GM19397 (cell line): ENCODE data around the gene KLHL29.
"Not testable (repeated sequence)": the region's sequence is repeated elsewhere in the genome, so short reads cannot be mapped to it uniquely, and the experiment has no call there.

Experiments
- ATAC-seq: cut with Tn5 transposase; IDR thresholded peaks from one replicate; pipeline ENCODE4 v1.9.1; 2021; ENCODE audit warnings: mild to moderate bottlenecking, moderate library complexity; ENCODE audit not compliant: unreplicated experiment

KLHL29 gene

DNA sequence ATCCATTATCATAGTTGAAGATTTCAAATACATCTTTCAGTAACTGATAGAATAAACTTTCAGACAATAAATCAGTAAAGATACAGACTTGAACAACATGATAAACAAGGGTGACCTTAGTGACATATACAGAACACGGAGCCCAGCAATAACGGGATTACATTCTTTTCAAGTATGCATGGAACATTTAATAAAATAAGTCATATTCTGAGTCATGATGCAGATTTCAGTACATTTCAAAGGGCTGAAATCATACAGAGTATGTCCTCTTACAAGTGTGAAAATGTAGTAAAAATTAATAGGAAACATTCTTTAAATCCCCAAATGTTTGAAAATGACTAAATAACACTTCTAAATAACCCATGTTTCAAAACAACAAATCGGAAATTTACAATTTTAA lies 17.2 kb upstream of the KLHL29 start:
- ATAC-seq: no peak

GRCh38 chr2:23373666-23374065 lies 11.3 kb upstream of the KLHL29 start:
- ATAC-seq: no peak

- peak; percentile 47 for ATAC-seq
Measured at GRCh38 chr2:23375448-23375847, 9.5 kb upstream of the KLHL29 start.

DNA sequence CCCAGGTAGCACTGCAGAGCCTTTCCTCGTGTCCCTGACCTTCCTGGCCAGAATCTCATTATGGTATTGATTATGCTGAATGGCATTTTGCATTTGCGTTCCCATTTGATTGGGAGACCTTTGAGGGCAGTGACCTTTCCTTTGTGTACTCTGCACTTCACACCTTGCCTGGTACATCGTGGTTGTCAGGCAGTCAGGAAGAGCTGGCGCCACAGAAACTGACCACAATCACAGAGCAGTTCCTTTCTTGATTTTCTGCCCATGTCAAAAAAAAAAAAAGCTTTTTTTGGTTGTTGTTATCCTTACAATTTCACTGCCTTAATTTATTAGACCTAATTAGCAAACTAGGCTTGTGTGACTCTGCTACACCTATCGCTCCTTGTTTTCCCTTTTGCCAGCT lies 8.9 kb upstream of the KLHL29 start:
- no peak for ATAC-seq

DNA sequence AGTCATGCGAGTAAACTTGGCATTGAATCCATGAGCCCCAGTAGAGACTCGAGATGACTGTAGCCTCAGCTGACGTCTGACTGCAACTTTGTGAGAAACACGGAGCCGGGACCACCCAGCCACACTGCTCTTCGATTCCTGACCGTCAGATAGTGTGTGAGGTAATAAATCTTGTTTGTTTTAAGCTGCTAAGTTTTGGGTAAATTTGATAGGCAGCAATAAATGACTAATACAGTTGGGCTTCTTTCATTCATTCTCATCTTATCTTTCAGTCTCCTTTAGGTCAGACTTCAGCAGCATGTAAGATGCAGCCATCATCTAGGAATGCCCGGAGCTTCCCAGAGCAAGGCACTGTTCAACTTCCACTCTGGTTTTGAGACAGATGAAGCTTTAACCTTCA lies 8.0 kb upstream of the KLHL29 start:
- ATAC-seq: no peak

GRCh38 chr2:23377771-23378170 lies 7.2 kb upstream of the KLHL29 start:
- ATAC-seq: no peak

DNA sequence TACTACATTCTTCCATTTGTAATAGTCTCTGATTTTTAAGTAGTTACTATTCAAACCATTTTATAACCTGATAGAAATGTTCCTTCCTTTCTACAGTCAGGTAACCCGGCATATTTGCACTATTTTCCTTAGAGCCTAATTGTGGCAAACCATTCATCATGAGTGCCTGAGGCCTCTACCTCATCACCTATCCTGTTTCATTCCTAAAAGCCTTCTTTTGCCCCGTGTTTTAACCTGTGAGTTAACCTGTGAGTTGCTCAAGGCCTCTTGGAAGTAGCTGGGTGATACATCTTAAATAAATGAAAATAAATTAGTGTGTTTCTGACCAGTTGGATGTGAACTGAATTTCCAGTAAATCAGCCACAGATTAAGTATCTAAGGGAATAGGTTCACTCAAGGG lies 6.5 kb upstream of the KLHL29 start:
- ATAC-seq: no peak

GRCh38 chr2:23379220-23379695 lies 5.7 kb upstream of the KLHL29 start:
- ATAC-seq: peak; percentile 44

- no peak for ATAC-seq
Measured at GRCh38 chr2:23380562-23381065, 4.4 kb upstream of the KLHL29 start.

- no peak for ATAC-seq
Measured at GRCh38 chr2:23381084-23381483, 3.9 kb upstream of the KLHL29 start.

DNA sequence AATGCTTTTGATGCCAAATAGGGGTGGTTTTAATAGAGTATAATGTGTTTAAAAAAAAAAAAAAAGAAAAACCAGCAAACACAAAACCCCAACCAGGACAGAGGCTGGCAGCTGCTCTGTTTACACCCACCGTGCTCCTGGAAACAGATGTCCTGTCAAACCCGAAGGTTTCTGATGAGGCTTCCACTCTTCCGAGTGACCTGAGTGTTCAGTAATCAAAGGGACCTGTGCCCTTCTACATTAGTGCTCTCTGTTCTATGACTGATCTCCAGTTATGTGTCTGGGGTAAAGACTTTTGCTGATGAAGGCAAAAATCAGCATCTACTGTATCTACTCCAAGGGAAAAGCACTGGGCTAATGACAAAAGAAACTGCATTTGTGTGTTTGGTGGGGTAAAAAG lies 3.5 kb upstream of the KLHL29 start:
- ATAC-seq: no peak

DNA sequence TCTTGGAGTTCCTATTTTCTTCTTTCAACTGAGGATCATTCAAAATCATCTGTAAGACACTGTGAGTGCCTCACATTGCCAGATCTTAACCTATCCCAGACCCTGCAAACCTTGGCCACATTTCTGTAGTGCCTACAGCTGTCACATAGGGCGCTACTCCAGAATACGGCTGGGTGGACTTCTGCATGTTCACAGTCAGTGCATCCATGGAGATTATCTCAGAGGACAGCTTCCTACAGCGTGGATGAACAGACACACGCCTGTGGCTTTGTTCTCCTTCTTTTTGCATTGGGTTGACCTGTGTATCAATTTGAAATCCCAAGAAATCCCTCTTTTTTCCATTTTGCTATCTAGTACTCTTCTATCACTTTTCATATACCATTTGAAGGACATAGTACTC lies 1.9 kb upstream of the KLHL29 start:
- no peak for ATAC-seq

GRCh38 chr2:23385351-23385747 lies 370 bp downstream of the KLHL29 start:
- ATAC-seq: peak; percentile 36

DNA sequence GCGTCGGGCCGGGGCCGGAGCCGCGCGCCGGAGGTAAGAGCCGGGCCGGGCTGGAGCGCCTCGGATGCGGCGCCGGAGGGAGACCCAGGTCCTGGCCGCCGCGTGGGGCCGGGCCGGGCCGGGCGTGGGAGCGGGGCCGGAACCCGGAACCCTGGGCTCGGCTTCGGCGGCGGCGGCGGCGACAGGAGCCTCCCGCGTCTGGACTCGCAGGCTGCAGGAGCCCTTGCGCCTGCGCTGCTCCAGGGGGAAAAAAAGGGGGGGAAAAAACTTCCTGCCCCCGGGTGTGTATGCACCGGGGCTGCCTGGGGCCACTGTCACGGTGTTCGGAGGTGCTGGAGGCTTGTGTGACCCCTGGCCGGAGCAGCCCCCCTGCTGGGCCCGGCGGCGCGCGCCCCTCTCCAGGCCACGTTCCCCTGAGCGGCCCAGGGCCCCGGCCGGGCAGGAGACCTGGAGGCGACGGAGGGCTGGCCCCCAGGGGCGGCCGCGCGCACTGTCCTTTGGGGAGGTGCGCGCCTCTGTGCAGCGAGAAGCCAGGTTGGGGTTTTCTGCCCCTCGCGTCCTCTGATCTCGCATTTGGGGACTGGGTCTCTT lies 864 bp downstream of the KLHL29 start:
- peak; percentile 28 for ATAC-seq

GRCh38 chr2:23386339-23387220 lies 1.6 kb downstream of the KLHL29 start:
- ATAC-seq: no peak

GRCh38 chr2:23387221-23387550 lies 2.2 kb downstream of the KLHL29 start:
- ATAC-seq: no peak

GRCh38 chr2:23387845-23388244 lies 2.9 kb downstream of the KLHL29 start:
- no peak for ATAC-seq

DNA sequence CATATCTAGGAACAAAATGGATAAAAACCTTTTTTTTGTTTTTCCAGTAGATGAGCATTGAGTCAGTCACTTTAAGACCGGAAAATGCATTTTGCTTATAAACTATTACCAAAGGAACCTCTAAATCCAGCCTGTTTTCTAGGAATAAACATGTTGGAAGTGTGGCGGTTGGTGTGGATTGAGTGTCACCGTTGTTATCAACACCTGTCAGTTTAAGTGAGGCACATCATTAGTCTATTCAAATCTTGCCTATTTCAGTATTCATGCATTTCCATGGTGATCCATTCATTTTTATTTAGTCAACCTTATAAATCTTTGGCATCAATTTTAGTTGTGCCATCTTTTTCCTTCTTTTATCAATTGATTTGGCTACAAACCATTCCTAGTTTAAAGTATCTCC lies 3.3 kb downstream of the KLHL29 start:
- no peak for ATAC-seq

GRCh38 chr2:23388756-23389514 lies 4.0 kb downstream of the KLHL29 start:
- no peak for ATAC-seq

DNA sequence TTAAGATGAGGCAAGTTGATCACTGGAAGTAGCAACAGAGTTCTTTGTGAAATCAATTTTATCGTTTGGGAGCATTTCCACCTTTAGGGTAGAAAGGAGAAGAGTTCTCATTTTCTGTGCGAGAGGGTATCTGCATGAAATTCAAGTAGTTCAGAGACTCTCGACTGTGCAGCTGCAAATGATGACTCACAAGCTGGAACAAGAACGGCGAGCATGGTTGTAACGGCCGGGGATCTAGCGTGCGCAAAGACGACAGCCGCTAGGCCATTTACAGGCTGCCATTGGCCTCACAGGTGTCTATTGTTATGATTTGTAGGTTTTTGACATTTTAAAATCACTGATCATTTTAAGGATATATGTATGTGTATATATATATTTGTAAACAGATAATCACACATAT lies 5.2 kb downstream of the KLHL29 start:
- ATAC-seq: no peak

- ATAC-seq: not testable (repeated sequence)
Measured at GRCh38 chr2:23391237-23391736, 6.3 kb downstream of the KLHL29 start.
